SU-DHL-6 (cell line): ENCODE results near the gene QKI.

Experiments
- H2AFZ ChIP-seq: fragments of 200-600 bp; sonication (generic); 2 replicates; pipeline ENCODE4 v1.6.1; 2014; ENCODE audit warnings: low read depth, mild to moderate bottlenecking, moderate library complexity, mixed read lengths, antibody characterized with exemption, low read length; ENCODE audit not compliant: severe bottlenecking
- H3F3A ChIP-seq: fragments of 200-600 bp; shearing (Covaris generic); 2 replicates; pipeline ENCODE4 v1.6.0; 2016; ENCODE audit warnings: antibody characterized with exemption, mild to moderate bottlenecking; ENCODE audit not compliant: insufficient read depth
- H3K27ac ChIP-seq: fragments of 200-600 bp; sonication (generic); 2 replicates; pipeline ENCODE4 v1.5.1; 2016; ENCODE audit warnings: low read depth, mild to moderate bottlenecking, low read length, moderate library complexity, mixed read lengths
- H3K27me3 ChIP-seq: fragments of 200-600 bp; sonication (generic), shearing (Covaris generic); 2 replicates; pipeline ENCODE4 v1.6.0; 2014; ENCODE audit warnings: mild to moderate bottlenecking, low read length
- H3K36me3 ChIP-seq: fragments of 200-600 bp; sonication (generic); 2 replicates; pipeline ENCODE4 v1.6.1; 2014; ENCODE audit warnings: mild to moderate bottlenecking, low read length, mixed read lengths
- H3K4me2 ChIP-seq: fragments of 300-600, 200-600 bp; shearing (Covaris generic), sonication (generic); 2 replicates; pipeline ENCODE4 v1.6.0; 2014; ENCODE audit warnings: low read length, low read depth, mild to moderate bottlenecking; ENCODE audit not compliant: poor library complexity, severe bottlenecking
- H3K4me3 ChIP-seq: fragments of 200-600 bp; sonication (generic); 2 replicates; pipeline ENCODE4 v1.5.1; 2014; ENCODE audit warnings: antibody characterized with exemption, low read length, mild to moderate bottlenecking, mixed read lengths; ENCODE audit not compliant: insufficient read depth, poor library complexity, severe bottlenecking
- H3K79me2 ChIP-seq: fragments of 200-600 bp; sonication (generic); 2 replicates; pipeline ENCODE4 v1.6.1; 2014; ENCODE audit warnings: mild to moderate bottlenecking, low read length, moderate library complexity; ENCODE audit not compliant: insufficient read depth
- H3K9ac ChIP-seq: fragments of 200-600 bp; sonication (generic); 2 replicates; pipeline ENCODE4 v1.7.0; 2014; ENCODE audit warnings: mild to moderate bottlenecking, low read length
- H3K9me2 ChIP-seq: fragments of 200-600 bp; sonication (generic); replicated peaks from 2 replicates; pipeline ENCODE4 v1.6.1; 2014; ENCODE audit warnings: low read length; ENCODE audit not compliant: insufficient read depth
- H3K9me3 ChIP-seq: fragments of 200-600 bp; sonication (generic); 2 replicates; pipeline ENCODE4 v1.6.1; 2014; ENCODE audit warnings: low read length, mixed read lengths; ENCODE audit not compliant: insufficient read depth
- H4K20me1 ChIP-seq: fragments of 200-600 bp; sonication (generic); 2 replicates; pipeline ENCODE4 v1.6.1; 2014; ENCODE audit warnings: low read depth, mild to moderate bottlenecking, antibody characterized with exemption, low read length, moderate library complexity, mixed read lengths
- EZH2phosphoT487 ChIP-seq: fragments of 200-600 bp; sonication (generic), shearing (Covaris generic); conservative IDR thresholded peaks from 2 replicates; pipeline ENCODE4 v1.6.1; 2018; ENCODE audit warnings: mild to moderate bottlenecking, antibody characterized with exemption, low read length, moderate library complexity, mixed read lengths
- TF ChIP-seq, protein P1 (sequence below): fragments of 200-600 bp; sonication (generic); IDR thresholded peaks from one replicate; pipeline ENCODE4 v1.5.1; 2017; ENCODE audit warnings: antibody characterized with exemption, mild to moderate bottlenecking, low read length, moderate library complexity; ENCODE audit not compliant: insufficient read depth, poor library complexity, severe bottlenecking

The QKI gene

DNA sequence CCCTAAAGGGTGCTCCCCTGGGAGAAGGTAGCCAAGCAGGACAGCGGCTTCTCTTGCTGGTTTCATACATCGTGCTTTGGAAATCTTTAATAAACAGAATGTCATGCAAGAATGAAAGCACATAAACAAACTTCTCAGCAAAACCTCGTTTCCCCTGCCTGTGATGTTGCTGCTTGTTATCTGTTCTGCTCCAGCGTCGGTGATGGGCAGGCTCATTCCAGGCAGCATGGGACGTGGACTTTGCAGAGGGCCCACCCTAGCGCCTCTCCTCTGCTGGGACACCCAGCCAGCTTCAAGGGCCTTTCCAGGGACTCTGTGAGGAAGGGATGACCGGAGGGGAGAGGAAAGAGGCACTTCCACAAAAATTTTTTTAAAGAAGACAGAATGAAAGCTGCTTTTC lies 197.7 kb downstream of the QKI start:
- Histone ChIP-seq H3K36me3 (no peaks in the 10 kb centered on the region), H3K4me3 (no peak overlapping the region), H2AFZ (no peak overlapping the region), H3K4me2 (no peak overlapping the region), H3K9ac (no peak overlapping the region), H3K27ac (no peak overlapping the region), H3K79me2 (no peaks in the 10 kb centered on the region), H4K20me1 (no peaks in the 10 kb centered on the region), H3K27me3 (no peaks in the 10 kb centered on the region), H3K9me3 (no peaks in the 10 kb centered on the region), H3F3A (no peaks in the 10 kb centered on the region), H3K9me2 (no peaks in the 10 kb centered on the region)
- TF ChIP-seq, protein P1, sequence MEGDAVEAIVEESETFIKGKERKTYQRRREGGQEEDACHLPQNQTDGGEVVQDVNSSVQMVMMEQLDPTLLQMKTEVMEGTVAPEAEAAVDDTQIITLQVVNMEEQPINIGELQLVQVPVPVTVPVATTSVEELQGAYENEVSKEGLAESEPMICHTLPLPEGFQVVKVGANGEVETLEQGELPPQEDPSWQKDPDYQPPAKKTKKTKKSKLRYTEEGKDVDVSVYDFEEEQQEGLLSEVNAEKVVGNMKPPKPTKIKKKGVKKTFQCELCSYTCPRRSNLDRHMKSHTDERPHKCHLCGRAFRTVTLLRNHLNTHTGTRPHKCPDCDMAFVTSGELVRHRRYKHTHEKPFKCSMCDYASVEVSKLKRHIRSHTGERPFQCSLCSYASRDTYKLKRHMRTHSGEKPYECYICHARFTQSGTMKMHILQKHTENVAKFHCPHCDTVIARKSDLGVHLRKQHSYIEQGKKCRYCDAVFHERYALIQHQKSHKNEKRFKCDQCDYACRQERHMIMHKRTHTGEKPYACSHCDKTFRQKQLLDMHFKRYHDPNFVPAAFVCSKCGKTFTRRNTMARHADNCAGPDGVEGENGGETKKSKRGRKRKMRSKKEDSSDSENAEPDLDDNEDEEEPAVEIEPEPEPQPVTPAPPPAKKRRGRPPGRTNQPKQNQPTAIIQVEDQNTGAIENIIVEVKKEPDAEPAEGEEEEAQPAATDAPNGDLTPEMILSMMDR, result no peak
- TF ChIP-seq EZH2phosphoT487, result no peak

DNA sequence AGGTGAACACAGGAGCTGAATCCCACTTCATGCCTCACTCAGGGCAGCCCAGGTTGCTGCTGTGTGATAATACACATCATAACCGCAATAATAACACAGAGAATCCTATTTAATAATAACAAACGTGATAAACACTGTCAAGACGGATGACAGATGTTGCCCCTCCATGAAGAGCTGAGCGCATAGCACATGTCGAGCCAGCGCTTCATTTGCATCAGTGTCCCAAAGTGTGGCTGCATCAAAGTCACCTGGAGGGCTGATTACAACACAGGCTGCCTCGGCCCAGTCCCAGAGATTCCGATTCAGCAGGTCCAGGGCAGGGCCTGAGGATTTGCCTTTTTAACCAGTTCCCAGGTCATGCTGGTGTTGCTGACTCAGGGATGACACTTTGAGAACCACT lies 198.5 kb downstream of the QKI start:
- Histone ChIP-seq H3K9me3 (no peaks in the 10 kb centered on the region), H3K9me2 (no peaks in the 10 kb centered on the region), H3K27ac (no peak overlapping the region), H3K9ac (no peak overlapping the region), H3K27me3 (no peaks in the 10 kb centered on the region), H3K79me2 (no peaks in the 10 kb centered on the region), H3K4me3 (no peak overlapping the region), H3F3A (no peaks in the 10 kb centered on the region), H2AFZ (no peak overlapping the region), H3K4me2 (no peak overlapping the region), H3K36me3 (no peaks in the 10 kb centered on the region), H4K20me1 (no peaks in the 10 kb centered on the region)
- no peak for TF ChIP-seq EZH2phosphoT487
- TF ChIP-seq, protein P1, result no peak

DNA sequence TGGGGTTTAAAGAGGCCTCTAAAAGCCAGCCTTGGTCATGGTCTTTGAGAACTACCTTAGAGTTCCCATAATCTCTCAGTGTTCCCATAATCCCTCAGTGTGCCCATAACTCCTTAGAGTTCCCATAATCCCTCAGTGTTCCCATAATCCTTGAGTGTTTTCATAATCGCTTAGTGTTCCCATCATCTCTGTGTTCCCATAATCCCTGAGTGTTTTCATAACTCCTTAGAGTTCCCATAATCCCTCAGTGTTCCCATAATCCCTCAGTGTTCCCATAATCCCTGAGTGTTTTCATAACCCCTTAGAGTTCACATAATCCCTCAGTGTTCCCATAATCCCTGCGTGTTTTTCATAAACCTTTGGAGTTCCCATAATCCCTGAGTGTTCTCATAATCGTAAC lies 199.2 kb downstream of the QKI start:
- Histone ChIP-seq H3K9me3 (no peaks in the 10 kb centered on the region), H3K9me2 (no peaks in the 10 kb centered on the region), H3K4me2 (no peak overlapping the region), H3K27ac (no peak overlapping the region), H2AFZ (no peak overlapping the region), H3K4me3 (no peak overlapping the region), H3K79me2 (no peaks in the 10 kb centered on the region), H4K20me1 (no peaks in the 10 kb centered on the region), H3K36me3 (no peaks in the 10 kb centered on the region), H3K27me3 (no peaks in the 10 kb centered on the region), H3K9ac (no peak overlapping the region), H3F3A (no peaks in the 10 kb centered on the region)
- no peak for TF ChIP-seq EZH2phosphoT487
- TF ChIP-seq, protein P1, result no peak
